Endothelial cell of umbilical vein (primary cell): Measurements from ENCODE around the gene FGF6. TPM values are rescaled to one million over a fixed set of nuclear protein-coding genes. Genes with fewer than 3 reads are reported as not detected.

Source experiments
- BruUV-seq: library from RNA; stranded (reverse); fragments of 400-500 nt; replicated peaks from 2 replicates; lab custom pipeline; 2021; lab: Mats Ljungman, UMichigan
- CTCF ChIA-PET: fragments of 300-600, 350-600 bp; sonication (Branson Sonifier 250); formaldehyde crosslinking; loops from one replicate; lab custom pipeline; 2021; ENCODE audit warnings: antibody characterized with exemption, inconsistent platforms; lab: Charles Lee
- POLR2A ChIA-PET: fragments of 300-600, 350-600 bp; sonication (Branson Sonifier 250); formaldehyde crosslinking; loops from one replicate; lab custom pipeline; 2021; ENCODE audit warnings: antibody characterized with exemption, inconsistent platforms; lab: Charles Lee
- DNase-seq: peaks from one replicate; pipeline ENCODE4 v3.0.0-alpha.2; 2011; ENCODE audit warnings: low read depth, low spot score
- FAIRE-seq: peaks from 2 replicates; lab custom pipeline; 2011; peaks lifted over from hg19 to GRCh38; lab: Jason Lieb, UNC
- H2AFZ ChIP-seq: 2 replicates; pipeline ENCODE4 v1.6.0; 2012; ENCODE audit warnings: low read depth, low read length, control low read depth, inconsistent platforms
- H3K27ac ChIP-seq: 2 replicates; pipeline ENCODE4 v1.5.1; 2011; ENCODE audit warnings: low read depth, mild to moderate bottlenecking, control low read depth, low read length, moderate library complexity; ENCODE audit not compliant: insufficient read depth
- H3K27me3 ChIP-seq, 2 experiments: 2 replicates each; pipeline versions ENCODE4 v1.6.0 to v1.6.1; 2011; ENCODE audit warnings: low read length in 2 of 2, mixed read lengths in 1 of 2; ENCODE audit not compliant: control insufficient read depth in 2 of 2, insufficient read depth in 2 of 2
- H3K36me3 ChIP-seq, 2 experiments: 2 replicates in 1 of 2; 3 replicates in 1 of 2; pipeline ENCODE4 v1.5.1; 2011; ENCODE audit warnings: low read length in 2 of 2, mild to moderate bottlenecking in 1 of 2, moderate library complexity in 1 of 2; ENCODE audit not compliant: control insufficient read depth in 2 of 2, insufficient read depth in 2 of 2; ENCODE audit errors: extremely low read depth in 1 of 2
- H3K4me1 ChIP-seq: 3 replicates; pipeline ENCODE4 v1.5.1; 2011; ENCODE audit warnings: mild to moderate bottlenecking, low read length; ENCODE audit not compliant: control insufficient read depth, insufficient read depth; ENCODE audit errors: extremely low read depth
- H3K4me2 ChIP-seq: 2 replicates; pipeline ENCODE4 v1.6.1; 2011; ENCODE audit warnings: low read length, control low read depth, mixed read lengths; ENCODE audit not compliant: insufficient read depth
- H3K4me3 ChIP-seq, 3 experiments: fragments of 200-600 bp in 1 of 3; sonication (generic), shearing (Covaris generic) in 1 of 3; replicated peaks in 1 of 3; 2 replicates each; pipeline ENCODE4 v1.5.1; 2011 to 2016; ENCODE audit warnings: control low read depth in 3 of 3, low read length in 3 of 3, mild to moderate bottlenecking in 2 of 3, inconsistent platforms in 1 of 3, low read depth in 1 of 3, moderate library complexity in 1 of 3; ENCODE audit not compliant: insufficient read depth in 1 of 3
- H3K79me2 ChIP-seq: 2 replicates; pipeline ENCODE4 v1.6.0; 2012; ENCODE audit warnings: low read length, inconsistent platforms; ENCODE audit not compliant: control insufficient read depth, insufficient read depth
- H3K9ac ChIP-seq: replicated peaks from 2 replicates; pipeline ENCODE3; 2011; ENCODE audit warnings: low read length, control low read depth; ENCODE audit not compliant: insufficient read depth; ENCODE audit errors: extremely low read depth
- H3K9me1 ChIP-seq: replicated peaks from 3 replicates; pipeline ENCODE4 v1.6.0; 2011; ENCODE audit warnings: mild to moderate bottlenecking, low read length; ENCODE audit not compliant: control insufficient read depth, insufficient read depth; ENCODE audit errors: extremely low read depth
- H3K9me3 ChIP-seq: replicated peaks from 2 replicates; pipeline ENCODE4 v1.5.1; 2012; ENCODE audit warnings: low read length, inconsistent platforms; ENCODE audit not compliant: control insufficient read depth, insufficient read depth
- H4K20me1 ChIP-seq: replicated peaks from 2 replicates; pipeline ENCODE3; 2011; ENCODE audit warnings: mild to moderate bottlenecking, low read length; ENCODE audit not compliant: control insufficient read depth, insufficient read depth; ENCODE audit errors: extremely low read depth
- EZH2 ChIP-seq: IDR thresholded peaks from 2 replicates; pipeline ENCODE4 v1.6.1; 2012; ENCODE audit warnings: borderline replicate concordance, low read depth, mild to moderate bottlenecking, moderate library complexity, low read length, inconsistent platforms; ENCODE audit not compliant: severe bottlenecking
- FOS ChIP-seq: IDR thresholded peaks from 2 replicates; pipeline ENCODE4 v1.6.1; 2011; ENCODE audit warnings: mild to moderate bottlenecking, low read length, moderate library complexity, borderline replicate concordance; ENCODE audit not compliant: insufficient read depth
- GATA2 ChIP-seq: IDR thresholded peaks from 2 replicates; pipeline ENCODE4 v1.7.0; 2011; ENCODE audit warnings: low read depth, mild to moderate bottlenecking, moderate library complexity, mixed read lengths, low read length; ENCODE audit not compliant: insufficient read length, insufficient read depth
- JUN ChIP-seq: IDR thresholded peaks from 2 replicates; pipeline ENCODE4 v1.6.1; 2011; ENCODE audit warnings: borderline replicate concordance, low read depth; ENCODE audit not compliant: insufficient read length, insufficient read depth
- MYC ChIP-seq: IDR thresholded peaks from one replicate; pipeline ENCODE4 v1.6.1; 2011; ENCODE audit warnings: mild to moderate bottlenecking, low read depth, low read length
- POLR2A ChIP-seq: IDR thresholded peaks from 2 replicates; pipeline ENCODE4 v1.6.1; 2012; ENCODE audit warnings: low read depth, mild to moderate bottlenecking, control low read depth, low read length
- POLR2AphosphoS5 ChIP-seq: IDR thresholded peaks from 2 replicates; pipeline ENCODE4 v1.6.1; 2012; ENCODE audit warnings: low read depth, mild to moderate bottlenecking, control low read depth, low read length, moderate library complexity; ENCODE audit not compliant: insufficient read depth
- dilution Hi-C: fragments of 300-500 bp; cut with MboI; formaldehyde crosslinking; loops from one replicate; pipeline ENCODE4 v1.15.0; 2019; ENCODE audit warnings: low sequenced_read_pairs; ENCODE audit not compliant: extremely low pct_ligation_motif_present
- intact Hi-C: fragments of 100-400 bp; cut with micrococcal nuclease; formaldehyde crosslinking; loops from one replicate; pipeline ENCODE4 v1.10.0; 2022
- polyA plus RNA-seq, 4 experiments: library from polyadenylated mRNA; depleted of rRNA in 3 of 4; stranded (reverse) in 3 of 4; unstranded in 1 of 4; fragments of >200 nt; gene quantifications; 2 replicates each; pipeline versions ENCODE4 v1.2.1 to v1.2.3, GENCODE V29; 2011 to 2012; ENCODE audit warnings: missing spikeins in 1 of 4
- total RNA-seq: library from RNA; stranded (reverse); gene quantifications from 2 replicates; pipeline ENCODE4 v1.2.3, GENCODE V29; 2021
- TF ChIP-seq, protein P1 (sequence below): IDR thresholded peaks from 2 replicates; pipeline ENCODE4 v1.6.1; 2011; ENCODE audit not compliant: insufficient read depth, insufficient read length
- TF ChIP-seq, protein P2 (sequence below), 2 donors: IDR thresholded peaks; 1 replicate in 1 of 2; 2 replicates in 1 of 2; pipeline ENCODE4 v1.5.1; 2011; ENCODE audit warnings: low read length in 2 of 2, mild to moderate bottlenecking in 2 of 2, moderate library complexity in 2 of 2, control low read depth in 1 of 2, inconsistent platforms in 1 of 2, low read depth in 1 of 2; ENCODE audit not compliant: insufficient read depth in 1 of 2; ENCODE audit errors: extremely low read depth in 1 of 2

The FGF6 gene
- total and polyA plus RNA-seq, 2 donors (not counting 3 experiments of a cell fraction or from before 2014, with no cell fraction given): not detected

GRCh38 chr12:4386801-4387200 is 58.8 kb downstream of the FGF6 start:
- Histone ChIP-seq H3K27me3 (peaks cover 0 to 1% of the 10 kb centered on the region in 2 experiments), H3K9me3 (no peaks in the 10 kb centered on the region), H4K20me1 (no peaks in the 10 kb centered on the region), H3K79me2 (no peaks in the 10 kb centered on the region), H3K4me1 (no peaks in the 10 kb centered on the region), H2AFZ (no peak overlapping the region), H3K9ac (no peak overlapping the region), H3K36me3 (no peaks in the 10 kb centered on the region), H3K27ac (no peak overlapping the region), H3K9me1 (no peaks in the 10 kb centered on the region), H3K4me2 (no peak overlapping the region), H3K4me3 (no peak overlapping the region)
- BruUV-seq: no TSS peak
- TF ChIP-seq POLR2AphosphoS5: no peak
- no peak for TF ChIP-seq EZH2
- TF ChIP-seq, protein P1, sequence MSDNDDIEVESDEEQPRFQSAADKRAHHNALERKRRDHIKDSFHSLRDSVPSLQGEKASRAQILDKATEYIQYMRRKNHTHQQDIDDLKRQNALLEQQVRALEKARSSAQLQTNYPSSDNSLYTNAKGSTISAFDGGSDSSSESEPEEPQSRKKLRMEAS: no peak
- TF ChIP-seq FOS: no peak
- no peak for TF ChIP-seq POLR2A
- TF ChIP-seq, protein P2, sequence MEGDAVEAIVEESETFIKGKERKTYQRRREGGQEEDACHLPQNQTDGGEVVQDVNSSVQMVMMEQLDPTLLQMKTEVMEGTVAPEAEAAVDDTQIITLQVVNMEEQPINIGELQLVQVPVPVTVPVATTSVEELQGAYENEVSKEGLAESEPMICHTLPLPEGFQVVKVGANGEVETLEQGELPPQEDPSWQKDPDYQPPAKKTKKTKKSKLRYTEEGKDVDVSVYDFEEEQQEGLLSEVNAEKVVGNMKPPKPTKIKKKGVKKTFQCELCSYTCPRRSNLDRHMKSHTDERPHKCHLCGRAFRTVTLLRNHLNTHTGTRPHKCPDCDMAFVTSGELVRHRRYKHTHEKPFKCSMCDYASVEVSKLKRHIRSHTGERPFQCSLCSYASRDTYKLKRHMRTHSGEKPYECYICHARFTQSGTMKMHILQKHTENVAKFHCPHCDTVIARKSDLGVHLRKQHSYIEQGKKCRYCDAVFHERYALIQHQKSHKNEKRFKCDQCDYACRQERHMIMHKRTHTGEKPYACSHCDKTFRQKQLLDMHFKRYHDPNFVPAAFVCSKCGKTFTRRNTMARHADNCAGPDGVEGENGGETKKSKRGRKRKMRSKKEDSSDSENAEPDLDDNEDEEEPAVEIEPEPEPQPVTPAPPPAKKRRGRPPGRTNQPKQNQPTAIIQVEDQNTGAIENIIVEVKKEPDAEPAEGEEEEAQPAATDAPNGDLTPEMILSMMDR (IDR thresholded peaks at IDR 0.05; ENCODE audit: extremely low read depth in 1 of 2, insufficient read depth in 1 of 2, low read depth in 1 of 2, low read length in 2 of 2): no peak
- TF ChIP-seq JUN: no peak
- no peak for TF ChIP-seq GATA2
- TF ChIP-seq MYC: no peak
- DNase-seq (no peak), FAIRE-seq (no peak)
- ChIA-PET POLR2A (interaction anchor here (0.6 kb wide), 1 partner anchor 168 kb away, joined by 3 read pairs; no protein-coding TSS in a partner anchor), CTCF (no interaction called here)
- dilution Hi-C loops (no loop called here), intact Hi-C loops (no loop called here)

Other genes with a start within 250 kb of the FGF6 start
- gene CCND2, start 172.1 kb downstream of the FGF6 start, total RNA-seq: 3.4 and 5.7 TPM in 2 replicates
- 0.68 and 0.96 TPM in 2 replicates for gene CCND2, start 172.1 kb downstream of the FGF6 start, polyA plus RNA-seq
- gene TIGAR, start 124.6 kb downstream of the FGF6 start, total RNA-seq: 31.2 and 36.3 TPM in 2 replicates
- 4.3 and 5.6 TPM in 2 replicates for gene TIGAR, start 124.6 kb downstream of the FGF6 start, polyA plus RNA-seq
- gene FGF23, start 66.1 kb downstream of the FGF6 start, total RNA-seq: not detected in 2 replicates
- not detected in 2 replicates for gene FGF23, start 66.1 kb downstream of the FGF6 start, polyA plus RNA-seq
- gene RAD51AP1, start 93.1 kb upstream of the FGF6 start, total RNA-seq: 23.1 and 23.4 TPM in 2 replicates
- gene RAD51AP1, start 93.1 kb upstream of the FGF6 start, polyA plus RNA-seq: 5.2 and 9.0 TPM in 2 replicates
- 38.7 and 47.0 TPM in 2 replicates for gene DYRK4, start 116.4 kb upstream of the FGF6 start, total RNA-seq
- 45.4 and 48.7 TPM in 2 replicates for gene DYRK4, start 116.4 kb upstream of the FGF6 start, polyA plus RNA-seq
- gene AKAP3, start 203.2 kb upstream of the FGF6 start, total RNA-seq: 0.62 TPM in 1 of 2 replicates, not detected in the other
- gene AKAP3, start 203.2 kb upstream of the FGF6 start, polyA plus RNA-seq: 0.18 and 0.24 TPM in 2 replicates
- 113 and 115 TPM in 2 replicates for gene NDUFA9, start 203.3 kb upstream of the FGF6 start, total RNA-seq
- gene NDUFA9, start 203.3 kb upstream of the FGF6 start, polyA plus RNA-seq: 86.7 and 116 TPM in 2 replicates